ENCODE data around the gene RAB11FIP2. TPM values are rescaled to one million over a fixed set of nuclear protein-coding genes. Genes with fewer than 3 reads are reported as not detected.

The RAB11FIP2 gene
- total and polyA plus RNA-seq, 2 experiments from 2014 or later, result 9.8 to 18.4 TPM

- Histone ChIP-seq H3K27ac (no peak overlapping the region), H3K9me3 (ENCODE audit: low read depth) (no peaks in the 10 kb centered on the region), H3K27me3 (no peaks in the 10 kb centered on the region), H3K36me3 (no peaks in the 10 kb centered on the region), H3K4me1 (ENCODE audit: low read depth) (no peaks in the 10 kb centered on the region), H3K4me3 (no peak overlapping the region)
- TF ChIP-seq CTCF (IDR thresholded peaks at IDR 0.05; ENCODE audit: low read depth, low read length), result no peak
- no peak for DNase-seq (ENCODE audit: low read depth in 1 of 2, low spot score in 1 of 2)
These were observed 50.0 kb downstream of the RAB11FIP2 start for GRCh38 chr10:117996709-117997108.

- no peak for TF ChIP-seq CTCF (IDR thresholded peaks at IDR 0.05; ENCODE audit: low read depth, low read length)
- Histone ChIP-seq H3K4me3 (no peak overlapping the region), H3K36me3 (no peaks in the 10 kb centered on the region), H3K9me3 (ENCODE audit: low read depth) (no peaks in the 10 kb centered on the region), H3K4me1 (ENCODE audit: low read depth) (no peaks in the 10 kb centered on the region), H3K27ac (no peak overlapping the region), H3K27me3 (no peaks in the 10 kb centered on the region)
- DNase-seq (ENCODE audit: low read depth in 1 of 2, low spot score in 1 of 2), result no peak
These were observed 52.0 kb downstream of the RAB11FIP2 start for GRCh38 chr10:117994771-117995170.

GRCh38 chr10:117993166-117993565 is 53.6 kb downstream of the RAB11FIP2 start:
- no peaks in the 10 kb centered on the region for H3K36me3 ChIP-seq
- H3K9me3 ChIP-seq (ENCODE audit: low read depth), result no peaks in the 10 kb centered on the region
- H3K27me3 ChIP-seq, result no peaks in the 10 kb centered on the region
- no peaks in the 10 kb centered on the region for H3K4me1 ChIP-seq (ENCODE audit: low read depth)
- no peak overlapping the region for H3K27ac ChIP-seq
- no peak for DNase-seq (ENCODE audit: low read depth in 1 of 2, low spot score in 1 of 2)
- no peak for TF ChIP-seq CTCF (IDR thresholded peaks at IDR 0.05; ENCODE audit: low read depth, low read length)
- H3K4me3 ChIP-seq, result no peak overlapping the region

GRCh38 chr10:117991701-117992100 is 55.0 kb downstream of the RAB11FIP2 start:
- no peak for TF ChIP-seq CTCF (IDR thresholded peaks at IDR 0.05; ENCODE audit: low read depth, low read length)

GRCh38 chr10:117989962-117990361 is 56.8 kb downstream of the RAB11FIP2 start:
- TF ChIP-seq CTCF (IDR thresholded peaks at IDR 0.05; ENCODE audit: low read depth, low read length), result no peak
- Histone ChIP-seq H3K4me1 (ENCODE audit: low read depth) (no peaks in the 10 kb centered on the region), H3K27me3 (no peaks in the 10 kb centered on the region), H3K27ac (no peak overlapping the region), H3K36me3 (no peaks in the 10 kb centered on the region), H3K9me3 (ENCODE audit: low read depth) (no peaks in the 10 kb centered on the region), H3K4me3 (no peak overlapping the region)
- DNase-seq (ENCODE audit: low read depth in 1 of 2, low spot score in 1 of 2), result no peak

More at GRCh38 chr10:117991701-117992100, 55.0 kb downstream of the RAB11FIP2 start:
- no peak overlapping the region for H3K27ac ChIP-seq
- no peak overlapping the region for H3K4me3 ChIP-seq
- DNase-seq (ENCODE audit: low read depth in 1 of 2, low spot score in 1 of 2), result no peak
- no peaks in the 10 kb centered on the region for H3K9me3 ChIP-seq (ENCODE audit: low read depth)
- no peaks in the 10 kb centered on the region for H3K36me3 ChIP-seq
- H3K4me1 ChIP-seq (ENCODE audit: low read depth), result no peaks in the 10 kb centered on the region
- H3K27me3 ChIP-seq, result no peaks in the 10 kb centered on the region

GRCh38 chr10:117988814-117989213 is 57.9 kb downstream of the RAB11FIP2 start:
- no peaks in the 10 kb centered on the region for H3K4me1 ChIP-seq (ENCODE audit: low read depth)
- H3K36me3 ChIP-seq, result no peaks in the 10 kb centered on the region
- H3K4me3 ChIP-seq, result no peak overlapping the region
- no peak for DNase-seq (ENCODE audit: low read depth in 1 of 2, low spot score in 1 of 2)
- no peaks in the 10 kb centered on the region for H3K9me3 ChIP-seq (ENCODE audit: low read depth)
- H3K27ac ChIP-seq, result no peak overlapping the region
- TF ChIP-seq CTCF (IDR thresholded peaks at IDR 0.05; ENCODE audit: low read depth, low read length), result no peak
- no peaks in the 10 kb centered on the region for H3K27me3 ChIP-seq

Data from cardiac muscle cell (in vitro differentiated cells and primary cell).